Chondrocyte (in vitro differentiated cells): Measurements from ENCODE around the gene SPATA20. TPM values are rescaled to one million over a fixed set of nuclear protein-coding genes. Genes with fewer than 3 reads are reported as not detected.

Experiments used
- DNase-seq: peaks from one replicate; pipeline ENCODE4 v3.0.0; 2021; ENCODE audit warnings: mixed read lengths, low spot score
- H3K27ac Mint-ChIP-seq: one replicate; pipeline ENCODE4 v1.8.0; 2021; ENCODE audit warnings: mild to moderate bottlenecking, moderate library complexity, mixed read lengths; ENCODE audit not compliant: unreplicated experiment
- H3K27me3 Mint-ChIP-seq: 2 replicates; pipeline ENCODE4 v1.8.0; 2021; ENCODE audit warnings: low read depth, mixed read lengths
- H3K36me3 Mint-ChIP-seq: 2 replicates; pipeline ENCODE4 v1.8.0; 2021; ENCODE audit warnings: low read depth, mixed read lengths
- H3K4me1 Mint-ChIP-seq: 2 replicates; pipeline ENCODE4 v1.8.0; 2021; ENCODE audit warnings: low read depth, mild to moderate bottlenecking, mixed read lengths
- H3K4me3 Mint-ChIP-seq: one replicate; pipeline ENCODE4 v1.8.0; 2021; ENCODE audit warnings: mild to moderate bottlenecking, moderate library complexity, mixed read lengths; ENCODE audit not compliant: unreplicated experiment
- H3K9me3 Mint-ChIP-seq: 2 replicates; pipeline ENCODE4 v1.8.0; 2021; ENCODE audit warnings: low read depth, mixed read lengths
- CTCF ChIP-seq: fragments of 200-600 bp; sonication (generic); IDR thresholded peaks from 2 replicates; pipeline ENCODE4 v1.5.0; 2021; ENCODE audit warnings: antibody characterized with exemption, mild to moderate bottlenecking, moderate library complexity
- total RNA-seq: library from RNA; stranded (reverse); gene quantifications from 3 replicates; pipeline ENCODE4 v1.2.1, GENCODE V29; 2021

SPATA20 gene
- total RNA-seq, 1 donor from 2014 or later: 51.8 TPM

GRCh38 chr17:50520483-50520882 is 26.5 kb upstream of the SPATA20 start:
- H3K4me3 Mint-ChIP-seq: no peak overlapping the region
- H3K9me3 Mint-ChIP-seq: no peaks in the 10 kb centered on the region
- TF ChIP-seq CTCF: no peak
- H3K27ac Mint-ChIP-seq: no peak overlapping the region
- DNase-seq: no peak
- H3K27me3 Mint-ChIP-seq: no peaks in the 10 kb centered on the region
- H3K36me3 Mint-ChIP-seq: no peaks in the 10 kb centered on the region
- H3K4me1 Mint-ChIP-seq: peaks cover 24% of the 10 kb centered on the region

GRCh38 chr17:50521514-50521913 is 25.5 kb upstream of the SPATA20 start:
- DNase-seq: no peak
- H3K36me3 Mint-ChIP-seq: no peaks in the 10 kb centered on the region
- TF ChIP-seq CTCF: no peak
- peaks cover 18% of the 10 kb centered on the region for H3K4me1 Mint-ChIP-seq
- no peaks in the 10 kb centered on the region for H3K27me3 Mint-ChIP-seq
- H3K9me3 Mint-ChIP-seq: no peaks in the 10 kb centered on the region
- no peak overlapping the region for H3K4me3 Mint-ChIP-seq
- no peak overlapping the region for H3K27ac Mint-ChIP-seq

- Mint-ChIP-seq H3K4me3 (no peak overlapping the region), H3K36me3 (no peaks in the 10 kb centered on the region), H3K27ac (no peak overlapping the region), H3K9me3 (no peaks in the 10 kb centered on the region), H3K27me3 (no peaks in the 10 kb centered on the region), H3K4me1 (peaks cover 7% of the 10 kb centered on the region)
- DNase-seq: no peak
- no peak for TF ChIP-seq CTCF
Measured at GRCh38 chr17:50522766-50523165, 24.2 kb upstream of the SPATA20 start.

GRCh38 chr17:50523208-50523607 is 23.8 kb upstream of the SPATA20 start:
- no peak for TF ChIP-seq CTCF
- H3K27ac Mint-ChIP-seq: no peak overlapping the region
- DNase-seq: no peak
- no peaks in the 10 kb centered on the region for H3K36me3 Mint-ChIP-seq
- H3K4me1 Mint-ChIP-seq: peaks cover 7% of the 10 kb centered on the region
- no peak overlapping the region for H3K4me3 Mint-ChIP-seq
- no peaks in the 10 kb centered on the region for H3K27me3 Mint-ChIP-seq
- no peaks in the 10 kb centered on the region for H3K9me3 Mint-ChIP-seq

GRCh38 chr17:50524838-50525237 is 22.1 kb upstream of the SPATA20 start:
- Mint-ChIP-seq H3K9me3 (no peaks in the 10 kb centered on the region), H3K4me3 (no peak overlapping the region), H3K36me3 (no peaks in the 10 kb centered on the region), H3K27me3 (peaks cover 9% of the 10 kb centered on the region), H3K27ac (no peak overlapping the region), H3K4me1 (no peaks in the 10 kb centered on the region)
- TF ChIP-seq CTCF: no peak
- no peak for DNase-seq
